NCI-H345 treated with DMSO at 0.1 percent for 48 hours (cell line): ENCODE results near the gene COL26A1.

Experiments used
- DNase-seq: peaks from one replicate; lab custom pipeline; 2025; ENCODE audit not compliant: unreplicated experiment; lab: John Stamatoyannopoulos, UW

COL26A1 gene

GRCh38 chr7:101531726-101532357, 169.2 kb downstream of the COL26A1 start:
- no peak for DNase-seq

- no peak for DNase-seq
Observed at GRCh38 chr7:101532400-101533102, 169.9 kb downstream of the COL26A1 start.

DNA sequence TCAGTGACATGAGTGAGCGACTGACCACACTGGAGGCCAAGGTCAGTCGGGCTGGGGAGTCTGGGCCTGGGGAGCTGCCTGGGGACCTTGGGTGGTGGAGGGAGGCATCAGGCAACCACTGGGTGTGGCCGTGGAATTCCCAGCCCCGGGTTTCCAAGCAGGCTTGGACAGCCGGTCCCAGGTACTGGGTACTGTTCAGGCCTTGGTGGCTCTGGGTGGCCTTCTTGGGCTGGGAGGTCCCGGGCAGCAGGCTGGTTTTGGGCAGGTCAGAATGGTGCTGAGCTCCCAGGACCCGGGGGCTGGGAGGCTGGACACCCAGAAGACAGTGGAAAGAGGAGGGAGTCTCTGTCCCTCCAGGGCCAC, 170.4 kb downstream of the COL26A1 start:
- DNase-seq: no peak

DNA sequence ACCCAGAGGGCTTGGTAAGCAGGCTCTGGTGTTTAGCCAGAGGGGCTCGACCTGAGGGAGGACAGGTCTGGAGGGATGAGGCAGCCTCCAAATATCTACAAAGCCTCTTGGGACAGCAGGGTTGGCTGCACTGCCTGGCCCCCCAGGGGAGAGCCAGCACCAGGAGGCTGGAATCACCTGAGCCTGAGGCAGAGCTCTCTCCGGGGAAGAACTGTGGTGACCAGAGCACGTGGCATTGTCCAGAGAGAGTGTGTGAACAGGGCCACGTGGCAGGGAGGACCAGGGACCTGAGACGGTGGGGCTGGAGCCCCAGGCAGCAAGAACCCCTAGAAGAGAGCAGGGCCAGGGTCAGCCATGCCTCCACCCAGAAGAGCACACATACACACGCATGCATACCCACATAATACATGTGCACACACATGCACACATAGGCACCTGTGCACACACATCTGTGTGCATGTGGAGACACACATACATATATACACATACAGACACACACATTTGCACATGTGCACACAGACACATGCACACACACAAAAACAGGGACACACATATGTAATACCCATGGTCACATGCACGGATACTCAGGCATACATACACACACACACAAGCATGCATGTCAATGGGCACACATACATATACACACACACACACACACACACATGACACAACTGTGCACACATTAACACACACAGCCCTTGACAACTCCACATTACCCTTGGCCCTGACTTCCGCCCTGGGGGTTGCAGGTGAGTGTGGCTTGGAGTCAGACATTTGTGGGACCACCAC, 171.5 kb downstream of the COL26A1 start:
- DNase-seq: no peak

GRCh38 chr7:101534873-101535272, 172.2 kb downstream of the COL26A1 start:
- no peak for DNase-seq

- no peak for DNase-seq
Observed at GRCh38 chr7:101535351-101535751, 172.7 kb downstream of the COL26A1 start.

- no peak for DNase-seq
Observed at GRCh38 chr7:101536232-101536631, 173.6 kb downstream of the COL26A1 start.

DNA sequence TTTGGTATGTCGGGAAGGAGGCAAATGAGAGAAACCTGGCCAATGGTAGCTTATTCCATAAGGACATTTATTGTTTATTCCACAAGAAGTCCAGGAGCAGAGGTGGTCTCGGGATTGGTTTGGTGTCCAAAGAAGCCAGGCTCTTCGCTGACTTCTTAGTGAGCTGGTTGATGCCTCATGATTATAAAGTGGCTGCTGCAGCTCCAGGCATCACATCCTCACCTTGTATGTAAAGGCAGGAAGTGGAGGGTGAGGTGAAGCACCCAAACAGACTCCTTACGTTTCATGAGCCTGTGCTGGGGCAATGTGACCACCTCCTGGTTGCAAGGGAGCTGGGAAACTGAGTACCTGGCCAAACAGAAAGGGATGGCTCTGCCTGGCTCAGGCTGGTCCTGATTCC, 174.0 kb downstream of the COL26A1 start:
- no peak for DNase-seq

GRCh38 chr7:101537205-101537604, 174.5 kb downstream of the COL26A1 start:
- no peak for DNase-seq

GRCh38 chr7:101537935-101538595, 175.4 kb downstream of the COL26A1 start:
- DNase-seq: no peak

- DNase-seq: no peak
Observed at GRCh38 chr7:101538596-101539459, 176.2 kb downstream of the COL26A1 start.

DNA sequence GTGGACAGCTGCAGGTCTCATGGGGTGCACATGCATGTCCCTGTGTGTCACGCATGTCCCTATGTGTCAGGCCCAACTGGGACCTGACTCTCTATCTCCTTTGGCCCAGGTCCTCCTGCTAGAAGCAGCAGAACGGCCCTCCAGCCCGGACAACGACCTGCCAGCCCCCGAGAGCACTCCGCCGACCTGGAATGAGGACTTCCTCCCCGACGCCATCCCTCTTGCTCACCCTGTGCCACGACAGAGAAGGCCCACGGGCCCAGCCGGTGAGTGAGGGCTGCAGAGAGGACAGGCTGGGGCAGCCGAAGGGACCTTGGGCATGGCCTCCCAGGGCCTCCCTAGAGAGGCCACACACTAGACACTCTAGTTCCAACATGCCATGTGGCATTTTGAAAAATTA, 177.1 kb downstream of the COL26A1 start:
- DNase-seq: no peak

DNA sequence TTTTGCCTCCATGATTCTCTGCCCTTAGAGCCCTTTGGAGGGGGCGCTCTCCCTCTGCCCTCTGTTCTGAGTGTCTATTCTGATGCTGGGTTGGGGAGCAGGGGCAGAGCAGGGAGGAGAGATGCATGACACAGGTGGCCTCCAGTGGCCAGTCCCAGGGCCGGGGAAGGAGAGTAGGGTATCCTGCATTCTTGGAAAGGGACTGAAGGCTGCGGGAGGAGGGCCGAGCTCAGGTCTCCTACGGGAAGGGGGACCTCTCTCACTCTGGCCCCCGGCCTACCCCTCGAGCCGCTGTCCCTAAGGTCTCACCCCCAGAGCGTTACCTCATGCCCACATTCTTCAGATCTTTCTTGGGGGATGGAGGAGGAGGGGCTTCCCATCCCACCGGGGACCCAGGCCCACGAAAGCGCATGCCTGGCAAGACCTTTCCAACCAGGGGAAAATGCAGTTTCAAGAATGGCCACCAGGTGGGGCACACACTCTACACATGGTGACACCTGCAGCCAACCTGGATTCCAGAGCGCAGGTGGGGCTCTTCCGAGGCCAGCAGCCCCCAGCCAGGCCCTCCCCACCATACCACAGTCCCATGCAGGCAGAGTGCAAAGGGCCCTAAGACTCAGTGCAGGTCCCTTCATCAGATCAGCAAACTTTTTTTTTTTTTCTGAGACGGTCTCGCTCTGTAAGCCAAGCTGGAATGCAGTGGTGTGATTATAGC, 180.0 kb downstream of the COL26A1 start:
- peak; percentile 23 for DNase-seq

DNA sequence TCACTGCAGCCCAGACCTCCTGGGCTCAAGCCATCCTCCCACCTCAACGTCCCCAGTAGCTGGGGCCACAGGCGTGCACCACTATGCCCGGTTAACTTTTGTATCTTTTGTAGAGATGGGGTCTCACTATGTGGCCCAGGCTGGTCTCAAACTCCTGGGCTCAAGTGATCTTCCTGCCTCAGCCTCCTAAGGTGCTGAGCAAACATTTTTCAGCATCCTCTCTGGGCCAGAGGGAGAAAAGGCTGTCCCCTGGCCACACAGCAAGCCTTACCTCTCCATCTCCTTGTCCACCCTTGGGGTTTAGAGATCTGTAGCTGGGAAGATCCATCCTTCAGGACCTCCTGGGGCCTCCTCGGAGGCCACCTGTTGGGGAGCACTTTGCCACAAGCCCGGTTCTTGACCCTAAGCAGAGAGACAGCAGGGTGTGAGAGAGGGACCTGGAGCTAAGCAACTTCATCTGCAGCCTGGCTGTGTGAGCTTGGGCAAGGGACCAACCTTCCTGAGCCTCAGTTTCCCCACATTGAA, 180.6 kb downstream of the COL26A1 start:
- DNase-seq: no peak

GRCh38 chr7:101543846-101544245, 181.2 kb downstream of the COL26A1 start:
- no peak for DNase-seq

DNA sequence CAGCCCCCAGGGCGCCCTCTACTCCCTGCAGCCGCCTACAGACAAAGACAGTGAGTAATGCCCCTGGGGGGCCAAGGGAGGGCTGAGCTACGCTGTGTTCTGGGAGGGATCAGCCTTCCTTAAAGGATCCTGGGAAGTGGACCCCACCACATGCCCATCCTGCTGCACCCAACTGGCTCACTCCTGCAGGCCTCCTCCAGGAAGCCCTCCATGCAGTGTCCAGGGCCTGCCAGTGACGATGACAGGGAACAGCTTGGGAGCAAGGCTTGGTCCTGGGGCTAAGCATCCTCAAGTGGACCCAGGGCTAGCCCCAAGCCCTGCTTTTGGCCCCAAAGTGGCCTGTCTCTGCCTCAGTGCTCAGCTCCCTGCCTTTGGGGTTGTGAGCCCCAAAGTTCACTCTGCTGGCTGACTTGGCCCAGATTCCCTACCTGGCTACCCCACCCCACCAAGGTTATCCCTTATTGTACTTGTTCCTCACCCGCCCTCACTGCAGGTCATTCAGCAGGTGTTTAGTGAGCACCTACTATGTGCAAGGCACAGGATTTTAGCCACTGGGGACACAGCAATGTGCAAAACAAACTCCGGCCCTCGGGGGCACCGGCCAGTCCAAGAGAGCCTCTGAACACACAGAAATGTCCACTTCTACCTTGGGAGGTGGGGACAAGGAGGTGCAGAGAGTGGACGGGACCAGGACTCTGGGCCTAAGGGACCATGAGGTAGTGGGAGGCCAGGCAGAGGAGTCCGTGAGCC, 182.9 kb downstream of the COL26A1 start:
- no peak for DNase-seq

- no peak for DNase-seq
Observed at GRCh38 chr7:101546308-101546936, 183.7 kb downstream of the COL26A1 start.

- DNase-seq: no peak
Observed at GRCh38 chr7:101547022-101547915, 184.6 kb downstream of the COL26A1 start.
